ENCODE data around the gene MGLL. TPM values are rescaled to one million over a fixed set of nuclear protein-coding genes. Genes with fewer than 3 reads are reported as not detected.

Gene MGLL
- total and polyA plus RNA-seq, 9 donors, result 4.5 to 22.4 (median 13.3) TPM

DNA sequence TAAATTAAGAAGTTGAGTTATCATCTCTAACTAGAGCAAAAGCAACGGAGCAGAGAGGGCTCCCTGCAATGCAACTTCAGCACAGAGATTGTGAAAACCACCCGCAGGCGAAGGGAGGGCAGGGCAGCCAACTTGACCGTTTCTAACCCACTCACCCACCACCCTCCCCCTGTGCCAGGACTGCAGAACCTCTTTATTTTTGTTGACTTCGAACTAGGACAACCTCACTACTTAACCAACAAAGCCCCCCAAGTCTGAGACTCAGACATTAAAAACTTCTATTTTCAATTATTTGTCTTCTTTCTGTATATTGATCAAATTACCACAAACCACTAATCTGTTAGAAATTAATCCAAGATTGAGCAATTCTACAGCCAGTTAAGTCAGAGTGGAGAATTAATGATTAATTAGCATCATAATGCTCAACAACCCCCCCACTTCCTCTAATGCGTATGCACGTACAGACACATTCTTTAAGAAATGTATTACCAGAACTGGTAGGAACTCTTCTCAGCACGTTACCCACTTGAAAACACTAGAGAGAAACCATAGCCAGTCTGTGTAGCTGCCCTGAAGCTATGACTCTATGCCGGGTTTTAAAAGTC, 2.0 kb downstream of the MGLL start:
- Histone ChIP-seq H3K9me3 (no peaks in the 10 kb centered on the region), H3K36me3 (no peaks in the 10 kb centered on the region), H3K27ac (no peak overlapping the region), H3K4me3 (no peak overlapping the region), H3K27me3 (no peaks in the 10 kb centered on the region), H3K4me1 (ENCODE audit: insufficient read depth) (no peaks in the 10 kb centered on the region)
- 58 to 68% (median 58%) methylated on average over 9 of the region's 9 CpGs for WGBS, 3 donors
- intact Hi-C loops (cut with DNase I), result loop anchor here in 1 of 4 donors (5.0 to 10.0 kb wide), 2 partner anchors 66 to 123 kb away; no protein-coding TSS in a partner anchor
- no peak for DNase-seq
- TF ChIP-seq, protein P1, sequence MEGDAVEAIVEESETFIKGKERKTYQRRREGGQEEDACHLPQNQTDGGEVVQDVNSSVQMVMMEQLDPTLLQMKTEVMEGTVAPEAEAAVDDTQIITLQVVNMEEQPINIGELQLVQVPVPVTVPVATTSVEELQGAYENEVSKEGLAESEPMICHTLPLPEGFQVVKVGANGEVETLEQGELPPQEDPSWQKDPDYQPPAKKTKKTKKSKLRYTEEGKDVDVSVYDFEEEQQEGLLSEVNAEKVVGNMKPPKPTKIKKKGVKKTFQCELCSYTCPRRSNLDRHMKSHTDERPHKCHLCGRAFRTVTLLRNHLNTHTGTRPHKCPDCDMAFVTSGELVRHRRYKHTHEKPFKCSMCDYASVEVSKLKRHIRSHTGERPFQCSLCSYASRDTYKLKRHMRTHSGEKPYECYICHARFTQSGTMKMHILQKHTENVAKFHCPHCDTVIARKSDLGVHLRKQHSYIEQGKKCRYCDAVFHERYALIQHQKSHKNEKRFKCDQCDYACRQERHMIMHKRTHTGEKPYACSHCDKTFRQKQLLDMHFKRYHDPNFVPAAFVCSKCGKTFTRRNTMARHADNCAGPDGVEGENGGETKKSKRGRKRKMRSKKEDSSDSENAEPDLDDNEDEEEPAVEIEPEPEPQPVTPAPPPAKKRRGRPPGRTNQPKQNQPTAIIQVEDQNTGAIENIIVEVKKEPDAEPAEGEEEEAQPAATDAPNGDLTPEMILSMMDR (IDR thresholded peaks at IDR 0.05), result no peak
- TF ChIP-seq POLR2A (IDR thresholded peaks at IDR 0.05) (no peak), EP300 (IDR thresholded peaks at IDR 0.05) (no peak)

DNA sequence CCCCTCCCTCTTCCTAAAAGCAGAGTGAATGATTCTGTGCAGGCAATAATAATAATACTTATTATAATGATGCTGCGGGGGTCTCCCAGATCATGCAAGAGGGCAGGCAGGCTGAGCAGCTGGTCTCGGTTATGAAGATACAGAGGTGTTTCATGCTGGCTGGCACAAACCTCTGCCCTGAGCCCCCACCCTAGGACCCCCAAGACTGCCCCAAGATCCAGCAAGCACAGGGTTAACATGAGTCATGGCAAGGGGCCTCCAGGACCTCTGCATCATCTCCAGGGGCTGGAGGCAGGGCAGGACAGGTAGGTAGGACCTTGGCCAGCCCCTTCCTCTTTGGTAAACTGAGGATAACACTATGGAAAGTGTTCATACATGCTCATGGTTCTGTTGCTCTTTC, 2.7 kb downstream of the MGLL start:
- H3K9me3 ChIP-seq, result no peaks in the 10 kb centered on the region
- TF ChIP-seq POLR2A (IDR thresholded peaks at IDR 0.05), result no peak
- TF ChIP-seq, protein P1 (IDR thresholded peaks at IDR 0.05), result no peak
- no peak for TF ChIP-seq EP300 (IDR thresholded peaks at IDR 0.05)
- DNase-seq, result no peak
- no peaks in the 10 kb centered on the region for H3K4me1 ChIP-seq (ENCODE audit: insufficient read depth)
- no peaks in the 10 kb centered on the region for H3K27me3 ChIP-seq
- intact Hi-C loops (cut with DNase I), result loop anchor here in 1 of 4 donors (5.0 to 10.0 kb wide), 2 partner anchors 65 to 122 kb away; no protein-coding TSS in a partner anchor
- 87 to 93% (median 88%) methylated on average over 2 of the region's 2 CpGs for WGBS, 3 donors
- H3K36me3 ChIP-seq, result no peaks in the 10 kb centered on the region
- H3K4me3 ChIP-seq, result no peak overlapping the region
- no peak overlapping the region for H3K27ac ChIP-seq

DNA sequence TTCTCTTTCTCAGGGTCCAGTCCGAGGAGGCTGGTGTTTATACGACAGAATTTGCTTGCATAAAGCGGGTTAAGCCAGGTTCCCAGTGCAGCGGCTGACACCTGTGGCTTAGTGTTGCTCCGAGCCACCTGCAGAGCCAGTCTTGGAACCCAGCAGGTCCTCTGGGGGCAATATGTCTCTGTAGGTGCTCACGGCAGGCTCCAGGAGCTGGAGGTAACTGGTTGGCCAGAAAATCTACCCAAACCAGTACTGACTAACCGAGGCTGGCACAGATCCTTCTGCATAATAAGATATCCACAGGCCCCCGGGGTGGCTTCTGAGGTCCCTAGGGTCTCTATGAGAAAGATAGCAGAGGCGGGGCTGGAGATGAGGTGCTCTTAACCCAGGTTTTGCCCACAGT, 3.2 kb downstream of the MGLL start:
- H3K27ac ChIP-seq, result no peak overlapping the region

DNA sequence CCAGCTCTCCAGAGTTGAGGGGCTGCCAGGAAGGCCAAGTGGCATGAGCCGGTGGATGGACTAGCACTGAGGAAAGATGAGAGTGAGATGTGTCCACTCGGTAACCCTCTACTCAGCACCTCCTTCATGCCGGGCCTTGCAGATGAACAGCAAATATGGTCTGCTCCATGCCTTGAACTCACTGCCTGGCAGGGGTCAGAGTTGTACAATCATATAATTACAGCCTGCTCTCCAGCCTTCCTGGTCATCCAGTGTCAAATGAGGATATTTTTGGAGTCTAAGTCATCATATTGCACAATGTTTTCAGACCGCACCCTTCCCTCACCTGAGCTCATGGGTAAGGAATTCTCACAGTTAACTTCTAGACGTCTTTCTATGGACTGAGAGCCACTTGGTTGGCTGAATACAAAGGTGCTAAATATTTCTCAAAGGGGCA, 4.9 kb downstream of the MGLL start:
- no peaks in the 10 kb centered on the region for H3K27me3 ChIP-seq
- DNase-seq, result no peak
- WGBS, 3 donors, result 81 to 86% (median 84%) methylated on average over 5 of the region's 5 CpGs
- intact Hi-C loops (cut with DNase I), result no loop called here
- H3K27ac ChIP-seq, result no peak overlapping the region
- no peaks in the 10 kb centered on the region for H3K9me3 ChIP-seq
- H3K4me3 ChIP-seq, result no peak overlapping the region
- no peaks in the 10 kb centered on the region for H3K4me1 ChIP-seq (ENCODE audit: insufficient read depth)
- TF ChIP-seq EP300 (IDR thresholded peaks at IDR 0.05), result no peak
- TF ChIP-seq POLR2A (IDR thresholded peaks at IDR 0.05), result no peak
- TF ChIP-seq, protein P1 (IDR thresholded peaks at IDR 0.05), result no peak
- H3K36me3 ChIP-seq, result no peaks in the 10 kb centered on the region

More for the DNA sequence above, 3.2 kb downstream of the MGLL start:
- H3K4me1 ChIP-seq (ENCODE audit: insufficient read depth), result no peaks in the 10 kb centered on the region
- no peak for DNase-seq
- no peaks in the 10 kb centered on the region for H3K9me3 ChIP-seq
- no peaks in the 10 kb centered on the region for H3K36me3 ChIP-seq
- intact Hi-C loops (cut with DNase I), result no loop called here
- H3K27me3 ChIP-seq, result no peaks in the 10 kb centered on the region
- H3K4me3 ChIP-seq, result no peak overlapping the region
- WGBS, 3 donors, result 83 to 90% (median 88%) methylated on average over 9 of the region's 9 CpGs
- TF ChIP-seq, protein P1 (IDR thresholded peaks at IDR 0.05), result no peak
- TF ChIP-seq POLR2A (IDR thresholded peaks at IDR 0.05) (no peak), EP300 (IDR thresholded peaks at IDR 0.05) (no peak)

All from ovary (tissue), 9 donors.